ENCODE data around the gene KIDINS220. TPM values are rescaled to one million over a fixed set of nuclear protein-coding genes. Genes with fewer than 3 reads are reported as not detected.
"Not testable (repeated sequence)": the region's sequence is repeated elsewhere in the genome, so short reads cannot be mapped to it uniquely, and the experiment has no call there.

The KIDINS220 gene
- total and polyA plus RNA-seq, 9 donors: 39.9 to 70.0 (median 53.5) TPM

DNA sequence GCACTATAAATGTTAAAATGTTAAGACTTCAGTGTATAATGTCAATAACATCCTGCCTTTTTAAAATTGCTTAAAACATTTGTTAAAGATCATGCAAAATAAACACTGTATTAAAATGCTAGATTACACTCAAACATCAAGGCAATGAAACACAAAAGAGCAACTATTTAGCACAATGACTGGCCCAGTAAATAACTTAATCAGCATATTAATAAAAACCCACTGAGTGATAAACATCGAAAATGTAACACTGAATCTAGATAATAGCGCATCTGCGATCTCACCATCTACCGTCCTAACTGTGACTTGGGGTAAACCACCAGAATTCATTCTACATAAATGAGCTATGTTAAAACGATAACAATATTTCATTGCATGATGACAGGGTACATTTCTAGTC lies 108.3 kb downstream of the KIDINS220 start:
- DNase-seq; H3K27me3 ChIP-seq (ENCODE audit: control insufficient read depth, insufficient read depth, low read length); H3K4me1 ChIP-seq (ENCODE audit: control insufficient read depth, insufficient read depth, low read length); H3K27ac ChIP-seq (ENCODE audit: low read length); H3K4me3 ChIP-seq (ENCODE audit: low read length); H3K9me3 ChIP-seq (replicated peaks; ENCODE audit: control insufficient read depth, low read depth, low read length): not testable (repeated sequence)
- peaks cover 54% of the 10 kb centered on the region for H3K36me3 ChIP-seq (ENCODE audit: control insufficient read depth, insufficient read depth, low read length)
- WGBS (ENCODE audit: insufficient coverage): 90% methylated on average over 2 of the region's 5 CpGs

DNA sequence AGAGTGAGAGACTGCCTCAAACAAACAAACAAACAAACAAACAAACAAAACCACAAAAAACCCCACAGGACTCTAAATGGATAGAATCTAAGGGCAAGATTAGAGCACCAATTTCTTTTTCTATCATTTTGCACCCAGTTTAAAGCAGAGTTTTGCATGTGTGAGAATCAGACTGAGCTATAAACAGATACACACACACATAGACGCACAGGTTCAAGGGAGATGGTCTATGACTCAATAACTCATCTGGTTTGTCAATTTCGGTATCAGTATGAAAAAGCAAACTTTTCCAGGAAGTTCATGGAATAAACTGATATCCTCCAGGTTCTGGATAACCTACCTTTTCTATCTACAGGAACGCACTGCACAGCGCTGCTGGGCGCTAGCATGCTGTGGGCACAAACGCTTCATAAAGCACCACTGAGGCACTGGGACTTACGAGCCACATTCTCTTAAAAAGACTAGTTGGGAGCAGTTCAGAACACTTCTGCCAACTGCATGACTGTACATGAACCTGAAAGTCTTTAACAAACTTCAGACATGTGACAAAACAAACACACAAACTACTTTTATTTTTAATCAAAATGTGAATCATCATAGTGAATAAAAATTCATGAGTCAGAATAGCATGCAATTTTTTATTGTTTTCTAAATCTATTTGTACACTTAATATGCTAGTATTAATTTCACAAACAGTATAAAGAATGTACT lies 109.0 kb downstream of the KIDINS220 start:
- H3K27me3 ChIP-seq (ENCODE audit: control insufficient read depth, insufficient read depth, low read length): no peaks in the 10 kb centered on the region
- no peaks in the 10 kb centered on the region for H3K4me1 ChIP-seq (ENCODE audit: control insufficient read depth, insufficient read depth, low read length)
- H3K36me3 ChIP-seq (ENCODE audit: control insufficient read depth, insufficient read depth, low read length): peaks cover 49% of the 10 kb centered on the region
- H3K27ac ChIP-seq (ENCODE audit: low read length): no peak overlapping the region
- no peak overlapping the region for H3K4me3 ChIP-seq (ENCODE audit: low read length)
- WGBS (ENCODE audit: insufficient coverage): 100% methylated on average over 3 of the region's 7 CpGs
- H3K9me3 ChIP-seq (replicated peaks; ENCODE audit: control insufficient read depth, low read depth, low read length): no peaks in the 10 kb centered on the region
- DNase-seq: no peak

DNA sequence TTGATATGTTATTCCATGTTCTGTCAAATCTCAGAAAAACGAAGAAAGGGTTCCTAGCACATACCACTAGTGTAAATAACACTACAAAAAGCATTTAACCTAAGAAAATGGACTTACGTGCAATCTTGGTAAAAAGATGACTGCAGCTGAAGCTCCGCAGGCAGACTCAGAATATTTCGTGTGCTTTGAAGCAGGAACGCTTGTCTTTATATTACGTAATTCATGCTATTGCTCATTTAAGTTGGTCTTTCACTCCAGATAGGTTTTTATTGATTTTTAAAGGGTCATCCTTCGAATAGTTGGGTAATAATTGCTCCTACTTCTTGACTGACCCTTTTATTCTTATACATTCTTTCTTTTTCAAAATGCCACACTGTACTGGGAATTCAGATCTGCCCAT lies 111.6 kb downstream of the KIDINS220 start:
- 90% methylated on average over 2 of the region's 7 CpGs for WGBS (ENCODE audit: insufficient coverage)
- no peak overlapping the region for H3K4me3 ChIP-seq (ENCODE audit: low read length)

DNA sequence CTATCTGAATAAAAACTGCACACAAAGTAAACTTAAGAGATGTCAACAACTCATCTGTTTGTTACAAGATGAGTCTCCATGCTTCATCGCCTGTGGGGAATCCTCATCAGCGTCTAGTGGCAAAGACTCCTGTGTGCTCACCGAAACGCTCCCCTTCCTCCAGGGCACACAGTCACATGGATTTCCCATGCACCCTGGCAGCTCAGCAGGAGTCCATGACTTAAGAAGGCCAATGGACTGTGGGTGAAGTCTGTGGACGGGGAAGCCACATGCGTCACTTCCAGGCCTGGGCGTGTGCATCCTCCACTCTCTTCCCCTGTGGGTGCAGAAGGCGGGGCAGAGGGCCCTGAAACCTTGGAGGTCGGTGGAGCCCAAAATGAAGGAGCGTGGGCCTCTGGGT lies 114.4 kb downstream of the KIDINS220 start:
- Histone ChIP-seq H3K9me3 (replicated peaks; ENCODE audit: control insufficient read depth, low read depth, low read length) (no peaks in the 10 kb centered on the region), H3K36me3 (ENCODE audit: control insufficient read depth, insufficient read depth, low read length) (peaks cover 14% of the 10 kb centered on the region), H3K4me1 (ENCODE audit: control insufficient read depth, insufficient read depth, low read length) (no peaks in the 10 kb centered on the region), H3K4me3 (ENCODE audit: low read length) (no peak overlapping the region), H3K27me3 (ENCODE audit: control insufficient read depth, insufficient read depth, low read length) (no peaks in the 10 kb centered on the region), H3K27ac (ENCODE audit: low read length) (no peak overlapping the region)
- no peak for DNase-seq
- 91% methylated on average over 4 of the region's 10 CpGs for WGBS (ENCODE audit: insufficient coverage)

More for the DNA sequence above, 111.6 kb downstream of the KIDINS220 start:
- Histone ChIP-seq H3K27me3 (ENCODE audit: control insufficient read depth, insufficient read depth, low read length) (no peaks in the 10 kb centered on the region), H3K9me3 (replicated peaks; ENCODE audit: control insufficient read depth, low read depth, low read length) (no peaks in the 10 kb centered on the region), H3K4me1 (ENCODE audit: control insufficient read depth, insufficient read depth, low read length) (no peaks in the 10 kb centered on the region), H3K36me3 (ENCODE audit: control insufficient read depth, insufficient read depth, low read length) (peaks cover 32% of the 10 kb centered on the region), H3K27ac (ENCODE audit: low read length) (no peak overlapping the region)
- no peak for DNase-seq

DNA sequence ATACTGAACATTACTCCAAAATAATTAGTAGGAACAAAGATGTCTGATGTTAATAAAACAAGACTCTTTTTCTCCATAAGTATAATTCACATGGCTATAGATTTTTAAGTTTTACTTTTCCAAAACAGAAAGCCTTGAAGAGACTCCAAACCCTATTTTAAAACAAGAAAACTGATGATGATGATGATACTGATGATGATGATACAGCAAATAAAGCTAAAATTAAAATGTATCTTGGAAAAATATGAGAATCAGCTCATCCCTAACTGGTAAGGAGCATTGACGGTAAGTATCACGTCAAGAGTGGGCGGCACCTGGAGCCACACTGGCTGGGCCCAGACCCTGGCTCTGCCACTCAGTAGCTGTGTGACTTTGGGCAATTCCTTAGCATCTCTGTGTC lies 116.0 kb downstream of the KIDINS220 start:
- Histone ChIP-seq H3K27me3 (ENCODE audit: control insufficient read depth, insufficient read depth, low read length) (no peaks in the 10 kb centered on the region), H3K36me3 (ENCODE audit: control insufficient read depth, insufficient read depth, low read length) (peaks cover 3% of the 10 kb centered on the region), H3K4me3 (ENCODE audit: low read length) (no peak overlapping the region), H3K9me3 (replicated peaks; ENCODE audit: control insufficient read depth, low read depth, low read length) (no peaks in the 10 kb centered on the region), H3K4me1 (ENCODE audit: control insufficient read depth, insufficient read depth, low read length) (no peaks in the 10 kb centered on the region), H3K27ac (ENCODE audit: low read length) (no peak overlapping the region)
- no peak for DNase-seq
- no CpG with 5 or more reads among the region's 3 CpGs for WGBS (ENCODE audit: insufficient coverage)

DNA sequence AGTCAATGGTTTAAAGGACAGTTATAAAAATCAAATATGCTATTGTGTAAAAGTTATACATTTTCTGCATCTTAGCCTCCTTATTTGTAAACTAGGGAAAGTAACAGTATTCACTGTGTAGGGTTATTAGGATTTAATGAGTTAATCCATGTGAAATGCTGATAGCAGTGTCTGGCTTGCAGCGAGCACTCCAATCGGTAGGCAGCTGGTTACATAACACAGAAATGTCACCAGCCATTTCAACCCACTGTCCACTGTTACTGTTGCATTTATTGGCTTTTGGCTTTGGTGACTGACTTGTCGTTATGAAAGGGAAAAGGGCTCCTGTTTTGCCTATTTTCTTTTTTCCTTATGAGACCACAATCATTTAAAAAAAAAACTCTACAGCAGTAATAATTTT lies 116.7 kb downstream of the KIDINS220 start:
- H3K4me3 ChIP-seq (ENCODE audit: low read length): no peak overlapping the region
- H3K36me3 ChIP-seq (ENCODE audit: control insufficient read depth, insufficient read depth, low read length): no peaks in the 10 kb centered on the region
- no peaks in the 10 kb centered on the region for H3K27me3 ChIP-seq (ENCODE audit: control insufficient read depth, insufficient read depth, low read length)
- no peaks in the 10 kb centered on the region for H3K9me3 ChIP-seq (replicated peaks; ENCODE audit: control insufficient read depth, low read depth, low read length)
- no peaks in the 10 kb centered on the region for H3K4me1 ChIP-seq (ENCODE audit: control insufficient read depth, insufficient read depth, low read length)
- H3K27ac ChIP-seq (ENCODE audit: low read length): no peak overlapping the region
- WGBS (ENCODE audit: insufficient coverage): no CpG with 5 or more reads among the region's 3 CpGs
- DNase-seq: no peak

DNA sequence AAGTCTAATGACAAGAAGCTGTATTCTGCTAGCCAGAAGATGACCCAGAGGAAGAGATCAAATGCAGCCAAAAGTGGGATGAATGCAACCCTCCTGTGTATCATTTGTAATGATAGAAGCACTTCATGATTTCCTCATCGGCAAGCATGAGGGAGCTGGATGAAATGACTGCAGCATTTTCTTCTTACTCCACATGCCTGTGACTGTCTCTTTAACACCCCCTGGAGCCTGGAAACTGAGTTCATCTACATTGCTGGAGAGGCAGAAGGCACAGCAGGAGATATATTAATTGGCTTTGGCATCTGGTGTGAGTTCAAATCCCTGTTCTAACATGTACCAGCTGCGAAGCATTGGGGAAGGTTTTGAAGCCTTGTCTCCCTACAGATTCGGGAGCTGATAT lies 117.9 kb downstream of the KIDINS220 start:
- no CpG with 5 or more reads among the region's 3 CpGs for WGBS (ENCODE audit: insufficient coverage)

DNA sequence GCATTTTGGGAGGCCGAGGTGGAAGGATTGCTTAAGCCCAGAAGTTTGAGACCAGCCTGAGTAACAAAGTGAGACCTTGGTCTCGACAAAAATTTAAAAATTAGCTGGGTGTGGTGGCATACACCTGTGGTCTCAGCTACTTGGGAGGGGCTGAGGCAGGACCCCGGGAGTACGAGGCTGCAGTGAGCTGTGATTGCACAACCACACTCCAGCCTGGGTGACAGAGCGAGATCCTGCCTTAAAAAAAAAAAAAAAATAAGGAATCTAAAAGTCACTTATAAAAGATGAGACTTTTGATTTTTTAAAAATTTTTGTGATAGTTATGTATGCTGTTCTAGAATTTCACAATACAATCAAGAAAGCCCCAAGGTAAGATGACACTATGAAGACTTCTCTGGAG lies 122.4 kb downstream of the KIDINS220 start:
- 100% methylated on average over 2 of the region's 5 CpGs for WGBS (ENCODE audit: insufficient coverage)

More for the DNA sequence above, 117.9 kb downstream of the KIDINS220 start:
- Histone ChIP-seq H3K4me3 (ENCODE audit: low read length) (no peak overlapping the region), H3K27me3 (ENCODE audit: control insufficient read depth, insufficient read depth, low read length) (no peaks in the 10 kb centered on the region), H3K4me1 (ENCODE audit: control insufficient read depth, insufficient read depth, low read length) (no peaks in the 10 kb centered on the region), H3K36me3 (ENCODE audit: control insufficient read depth, insufficient read depth, low read length) (no peaks in the 10 kb centered on the region), H3K27ac (ENCODE audit: low read length) (no peak overlapping the region), H3K9me3 (replicated peaks; ENCODE audit: control insufficient read depth, low read depth, low read length) (no peaks in the 10 kb centered on the region)
- no peak for DNase-seq

DNA sequence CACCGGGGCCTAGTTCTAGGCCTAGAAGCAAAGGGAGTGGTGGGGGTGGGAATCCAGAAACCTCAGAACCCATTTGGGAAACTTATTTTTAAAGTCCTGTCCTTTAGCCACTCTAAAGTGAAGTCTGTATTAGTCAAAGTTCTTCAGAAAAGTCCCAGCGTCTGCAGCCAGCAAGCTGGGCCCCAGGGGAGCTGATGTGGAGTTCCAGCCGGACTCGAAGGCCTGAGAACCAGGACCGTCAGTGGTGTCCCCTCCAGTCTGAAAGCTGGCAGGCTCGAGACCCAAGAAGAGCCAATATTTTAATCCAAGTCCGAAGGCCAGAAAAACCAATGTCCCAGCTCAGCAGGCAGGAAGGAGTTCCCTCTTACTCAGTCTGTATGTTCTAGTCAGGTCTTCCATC lies 123.1 kb downstream of the KIDINS220 start:
- H3K9me3 ChIP-seq (replicated peaks; ENCODE audit: control insufficient read depth, low read depth, low read length): no peaks in the 10 kb centered on the region
- no peaks in the 10 kb centered on the region for H3K4me1 ChIP-seq (ENCODE audit: control insufficient read depth, insufficient read depth, low read length)
- H3K27ac ChIP-seq (ENCODE audit: low read length): no peak overlapping the region
- DNase-seq: no peak
- no peaks in the 10 kb centered on the region for H3K36me3 ChIP-seq (ENCODE audit: control insufficient read depth, insufficient read depth, low read length)
- no peak overlapping the region for H3K4me3 ChIP-seq (ENCODE audit: low read length)
- no peaks in the 10 kb centered on the region for H3K27me3 ChIP-seq (ENCODE audit: control insufficient read depth, insufficient read depth, low read length)
- WGBS (ENCODE audit: insufficient coverage): 58% methylated on average over 6 of the region's 7 CpGs

More for the DNA sequence above, 122.4 kb downstream of the KIDINS220 start:
- Histone ChIP-seq H3K27ac (ENCODE audit: low read length) (no peak overlapping the region), H3K36me3 (ENCODE audit: control insufficient read depth, insufficient read depth, low read length) (no peaks in the 10 kb centered on the region), H3K9me3 (replicated peaks; ENCODE audit: control insufficient read depth, low read depth, low read length) (no peaks in the 10 kb centered on the region), H3K4me3 (ENCODE audit: low read length) (no peak overlapping the region), H3K4me1 (ENCODE audit: control insufficient read depth, insufficient read depth, low read length) (no peaks in the 10 kb centered on the region), H3K27me3 (ENCODE audit: control insufficient read depth, insufficient read depth, low read length) (no peaks in the 10 kb centered on the region)
- DNase-seq: no peak

DNA sequence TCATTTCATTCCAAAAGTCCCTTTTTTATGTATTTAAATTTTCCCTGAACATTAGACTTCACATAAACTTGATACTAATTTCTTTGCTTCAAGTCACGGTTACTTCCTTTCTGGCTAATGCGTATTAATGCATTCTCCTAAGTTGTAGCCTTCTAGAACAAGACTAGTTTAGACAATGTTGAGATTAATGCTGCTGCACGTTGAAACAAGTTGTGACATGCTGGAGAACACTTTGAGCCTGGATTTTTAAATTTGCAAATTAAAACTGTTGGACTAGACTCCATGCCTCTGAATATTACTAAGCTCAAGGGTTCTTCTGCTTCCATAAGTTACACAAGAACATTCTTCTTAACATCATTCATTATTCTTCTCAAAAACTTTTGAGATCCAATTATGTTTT lies 126.5 kb downstream of the KIDINS220 start:
- H3K27ac ChIP-seq (ENCODE audit: low read length): no peak overlapping the region
- WGBS (ENCODE audit: insufficient coverage): no CpG with 5 or more reads among the region's 3 CpGs
- no peak overlapping the region for H3K4me3 ChIP-seq (ENCODE audit: low read length)

DNA sequence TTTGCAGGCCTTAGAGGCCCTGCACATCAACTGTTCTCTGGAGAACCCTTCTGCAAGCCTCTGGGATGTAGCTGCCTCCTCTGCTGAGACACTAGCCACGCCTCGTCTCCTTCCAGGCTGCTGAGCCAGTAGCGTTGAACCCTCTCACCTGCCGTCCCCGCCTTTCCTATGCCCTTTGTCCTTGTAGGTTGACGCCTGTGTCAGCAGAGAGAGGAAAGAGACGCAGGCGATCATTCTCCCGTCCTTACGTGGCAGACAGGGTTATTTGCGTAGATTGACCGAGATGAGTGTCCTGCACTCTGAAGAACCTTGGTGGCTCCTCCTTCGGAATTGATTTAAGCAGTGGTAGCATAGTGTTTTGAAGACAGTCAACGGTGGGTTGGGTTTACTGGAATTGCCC lies 127.8 kb downstream of the KIDINS220 start:
- Histone ChIP-seq H3K27me3 (ENCODE audit: control insufficient read depth, insufficient read depth, low read length) (no peaks in the 10 kb centered on the region), H3K9me3 (replicated peaks; ENCODE audit: control insufficient read depth, low read depth, low read length) (no peaks in the 10 kb centered on the region), H3K4me1 (ENCODE audit: control insufficient read depth, insufficient read depth, low read length) (no peaks in the 10 kb centered on the region), H3K4me3 (ENCODE audit: low read length) (no peak overlapping the region), H3K36me3 (ENCODE audit: control insufficient read depth, insufficient read depth, low read length) (no peaks in the 10 kb centered on the region), H3K27ac (ENCODE audit: low read length) (no peak overlapping the region)
- WGBS (ENCODE audit: insufficient coverage): 84% methylated on average over 11 of the region's 14 CpGs
- DNase-seq: no peak

More for the DNA sequence above, 126.5 kb downstream of the KIDINS220 start:
- no peak for DNase-seq
- no peaks in the 10 kb centered on the region for H3K27me3 ChIP-seq (ENCODE audit: control insufficient read depth, insufficient read depth, low read length)
- no peaks in the 10 kb centered on the region for H3K4me1 ChIP-seq (ENCODE audit: control insufficient read depth, insufficient read depth, low read length)
- no peaks in the 10 kb centered on the region for H3K36me3 ChIP-seq (ENCODE audit: control insufficient read depth, insufficient read depth, low read length)
- H3K9me3 ChIP-seq (replicated peaks; ENCODE audit: control insufficient read depth, low read depth, low read length): no peaks in the 10 kb centered on the region
